Cortex of kidney (tissue), 1 donor: ENCODE data around the gene RNF217.

Experiments
- DNase-seq: peaks from one replicate; lab custom pipeline; 2025; lab: John Stamatoyannopoulos, UW

RNF217 gene

DNA sequence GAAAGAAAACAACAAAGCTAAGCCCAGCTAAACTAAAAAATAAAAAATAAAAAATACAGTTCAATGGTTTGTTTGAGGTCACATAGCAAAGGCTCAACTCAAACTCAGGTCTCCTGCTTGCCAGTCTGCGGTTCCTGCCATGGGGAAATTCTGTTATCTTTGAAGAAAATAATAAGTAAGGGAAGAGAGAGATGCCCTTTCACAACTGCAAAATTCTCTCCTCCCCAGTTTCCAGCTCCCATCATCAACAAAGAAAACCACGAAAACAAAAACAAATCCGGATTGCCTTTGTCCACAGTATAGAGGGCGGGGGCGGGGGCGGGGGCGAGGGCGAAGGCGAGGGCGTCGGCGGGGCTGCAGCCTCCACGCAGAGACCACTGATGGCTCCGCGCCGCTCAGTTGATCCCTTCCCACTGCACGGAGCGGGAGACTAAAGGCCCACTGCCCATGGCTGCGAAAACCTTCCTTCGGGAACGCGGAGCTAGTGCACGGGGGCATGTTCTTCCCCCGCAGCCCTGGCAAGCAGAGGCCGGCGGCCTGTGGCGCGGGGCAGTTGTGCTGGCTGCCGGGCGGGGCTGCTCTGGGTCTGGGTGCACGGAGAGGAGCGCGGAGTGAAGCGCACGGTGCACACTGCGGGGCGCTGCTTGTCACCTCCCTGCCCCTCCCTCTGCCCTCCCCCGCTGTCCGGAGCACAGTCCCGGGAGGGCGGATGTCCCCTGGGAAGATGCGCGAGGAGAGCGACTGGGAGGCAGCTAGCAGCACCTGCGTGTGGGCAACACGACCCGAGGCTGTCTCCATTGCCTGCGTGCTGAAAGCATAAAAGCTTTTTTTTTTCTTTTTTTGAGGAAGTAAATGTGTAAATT is 137.2 kb downstream of the RNF217 start:
- no peak for DNase-seq

- no peak for DNase-seq
Observed at GRCh38 chr6:125100074-125100652, 137.9 kb downstream of the RNF217 start.

DNA sequence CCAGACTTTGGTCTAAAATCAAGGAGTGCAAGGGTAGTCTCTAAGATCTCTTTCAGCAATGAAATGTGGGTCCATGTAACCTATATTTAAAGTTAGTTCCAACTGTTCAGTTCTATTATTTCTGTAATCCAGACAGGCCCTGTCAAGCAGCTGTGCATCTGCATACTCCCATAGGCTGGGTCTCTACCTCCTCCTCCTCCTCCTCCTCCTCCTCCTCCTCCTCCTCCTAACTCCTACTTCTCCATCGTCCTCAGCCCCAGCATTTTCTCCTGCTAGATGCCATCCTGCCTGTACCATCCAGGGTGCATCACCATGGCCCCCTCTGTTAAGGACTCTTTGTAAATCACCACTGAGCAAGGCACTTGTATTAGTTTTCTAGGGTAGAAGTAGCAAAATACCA is 138.9 kb downstream of the RNF217 start:
- no peak for DNase-seq

- no peak for DNase-seq
Observed at GRCh38 chr6:125101631-125102030, 139.4 kb downstream of the RNF217 start.

GRCh38 chr6:125102411-125102810 is 140.2 kb downstream of the RNF217 start:
- DNase-seq: no peak

GRCh38 chr6:125102891-125103290 is 140.7 kb downstream of the RNF217 start:
- no peak for DNase-seq

GRCh38 chr6:125104425-125104824 is 142.2 kb downstream of the RNF217 start:
- no peak for DNase-seq

GRCh38 chr6:125107048-125107447 is 144.8 kb downstream of the RNF217 start:
- DNase-seq: no peak

GRCh38 chr6:125107896-125108295 is 145.7 kb downstream of the RNF217 start:
- no peak for DNase-seq

GRCh38 chr6:125110056-125110455 is 147.8 kb downstream of the RNF217 start:
- DNase-seq: no peak

DNA sequence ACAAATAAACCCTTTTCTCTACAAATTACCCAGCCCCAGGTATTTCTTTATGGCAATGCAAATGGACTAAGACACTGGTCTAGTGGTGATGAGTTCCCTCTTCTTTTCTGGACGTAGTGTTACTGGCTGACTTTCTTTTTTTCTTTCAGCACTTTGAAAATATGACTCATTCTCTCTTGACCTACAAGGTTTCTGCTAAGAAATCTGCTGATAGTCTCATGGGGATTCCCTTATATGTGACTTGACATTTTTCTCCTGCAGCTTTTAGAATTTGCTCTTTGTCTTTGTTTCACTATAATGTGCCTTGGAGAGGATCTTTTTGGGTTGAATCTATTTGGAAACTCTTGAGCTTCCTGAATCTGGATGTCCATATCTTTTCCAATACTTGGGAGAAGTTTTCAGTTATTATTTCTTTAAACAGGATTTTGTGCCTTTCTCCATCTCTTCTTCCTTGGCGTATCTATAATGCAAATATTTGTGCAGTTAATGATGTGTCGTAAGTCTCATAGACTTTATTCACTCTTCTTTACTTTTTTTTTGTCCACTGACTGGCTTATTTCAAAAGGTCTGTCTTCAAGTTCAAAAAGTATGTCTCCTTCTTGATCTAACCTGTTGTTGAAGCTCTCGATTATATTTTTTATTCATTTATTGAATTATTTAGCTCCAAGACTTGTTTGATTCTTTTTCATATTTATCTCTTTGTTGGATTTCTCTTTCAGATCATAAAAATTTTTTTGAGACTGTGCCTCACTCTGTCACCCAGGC is 149.2 kb downstream of the RNF217 start:
- no peak for DNase-seq

DNA sequence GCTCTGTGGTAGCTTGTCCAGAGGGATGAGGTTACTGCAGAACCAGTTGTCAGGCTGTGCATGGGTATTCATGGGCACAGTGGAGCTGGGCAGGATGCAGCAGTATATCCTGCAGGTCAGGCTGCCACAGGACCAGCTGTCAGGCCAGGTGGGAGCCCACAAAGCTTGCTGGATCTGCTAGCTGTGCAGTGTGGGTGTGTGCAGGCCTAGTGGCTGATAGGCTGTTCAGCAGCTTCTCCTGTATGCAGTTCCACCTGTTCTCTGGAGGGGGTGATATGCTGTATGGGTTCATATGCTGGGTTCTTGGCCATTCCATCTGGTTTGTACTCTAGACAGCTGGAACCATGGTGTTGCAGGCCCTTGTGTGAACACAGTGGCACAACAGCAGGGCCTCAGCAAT is 150.7 kb downstream of the RNF217 start:
- DNase-seq: no peak

DNA sequence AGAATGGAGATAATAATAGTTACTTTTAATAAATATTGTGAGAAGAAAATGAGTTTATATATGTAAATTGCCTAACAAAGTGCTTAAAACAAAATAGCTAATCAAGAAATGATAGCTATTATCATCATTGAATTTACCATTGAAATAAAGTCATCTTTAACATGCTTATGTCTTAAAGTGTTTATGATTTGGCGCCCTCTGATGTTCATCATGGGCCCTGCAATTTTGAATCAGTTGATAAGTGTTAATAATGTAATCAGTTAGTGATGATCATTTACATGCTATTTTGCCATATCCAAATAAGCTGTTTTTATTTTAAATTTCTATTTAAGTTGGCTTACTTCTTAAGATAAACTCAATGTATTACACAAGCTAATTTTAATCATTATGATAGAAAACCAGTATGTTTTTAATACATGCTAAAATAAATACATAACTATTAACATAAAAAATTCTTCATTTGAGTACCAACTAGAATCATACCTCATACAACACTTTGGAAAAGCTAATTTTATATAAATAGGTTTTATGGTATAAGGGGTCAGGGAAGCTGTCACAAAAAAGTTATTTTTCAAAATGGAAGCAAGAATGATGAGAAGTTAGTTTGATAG is 152.1 kb downstream of the RNF217 start:
- no peak for DNase-seq

GRCh38 chr6:125116170-125116569 is 153.9 kb downstream of the RNF217 start:
- no peak for DNase-seq

- DNase-seq: no peak
Observed at GRCh38 chr6:125116710-125117109, 154.5 kb downstream of the RNF217 start.

DNA sequence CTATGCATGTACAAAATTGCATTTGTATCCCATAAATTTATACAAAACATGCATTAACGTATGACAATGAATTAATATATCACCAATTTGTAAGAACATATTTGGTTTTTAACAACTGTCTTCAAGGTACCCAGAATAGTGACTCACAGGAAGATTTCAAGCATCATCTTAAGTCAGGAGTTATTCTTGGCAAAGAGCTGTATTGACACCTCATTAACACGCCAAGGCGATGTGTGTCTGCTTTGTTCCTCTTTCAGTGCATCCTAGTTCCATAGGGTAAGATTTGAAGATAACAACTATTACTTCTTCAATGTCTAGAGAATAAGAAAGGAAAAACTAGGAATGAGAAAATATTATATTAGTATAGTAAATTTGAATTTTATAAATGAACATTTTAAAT is 155.6 kb downstream of the RNF217 start:
- DNase-seq: no peak

- DNase-seq: no peak
Observed at GRCh38 chr6:125120054-125120590, 157.9 kb downstream of the RNF217 start.

DNA sequence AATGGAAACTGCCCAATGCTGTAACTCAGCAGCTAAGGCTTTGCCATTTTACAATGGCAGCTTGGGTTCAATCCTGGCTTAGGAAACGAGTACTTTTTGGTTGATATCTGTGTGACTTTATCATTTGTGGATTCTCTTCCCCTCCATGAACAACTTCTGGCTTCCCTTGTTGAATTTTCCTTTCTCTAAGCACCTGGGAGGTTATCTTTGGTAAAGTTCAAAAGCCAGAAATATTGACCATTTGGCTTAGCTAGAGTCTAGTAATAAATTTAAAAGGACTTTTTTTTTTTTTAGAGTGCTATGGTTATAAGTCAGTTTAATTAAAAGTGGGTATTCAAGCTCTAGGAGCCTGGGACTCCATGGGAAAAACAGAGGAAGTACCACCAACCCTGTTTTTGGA is 159.7 kb downstream of the RNF217 start:
- no peak for DNase-seq

DNA sequence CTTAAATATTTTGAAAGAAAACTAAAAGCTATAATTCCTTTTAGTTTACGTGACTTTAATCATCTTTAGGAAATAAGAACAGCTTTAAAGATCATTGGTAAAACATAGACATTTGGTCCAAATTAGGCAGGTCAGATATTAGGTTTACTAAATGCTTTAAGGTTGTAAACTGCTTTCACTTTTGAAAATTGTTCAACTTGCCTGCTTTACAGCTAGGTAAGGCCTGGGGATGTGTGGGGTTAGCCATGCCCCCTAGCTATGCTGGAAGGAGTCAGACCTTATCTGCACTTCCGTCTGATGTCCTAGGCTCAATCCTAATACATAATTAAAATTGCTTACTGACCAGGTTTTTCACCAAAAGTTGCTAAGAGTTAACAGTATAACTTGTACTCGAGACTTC is 160.8 kb downstream of the RNF217 start:
- no peak for DNase-seq

DNA sequence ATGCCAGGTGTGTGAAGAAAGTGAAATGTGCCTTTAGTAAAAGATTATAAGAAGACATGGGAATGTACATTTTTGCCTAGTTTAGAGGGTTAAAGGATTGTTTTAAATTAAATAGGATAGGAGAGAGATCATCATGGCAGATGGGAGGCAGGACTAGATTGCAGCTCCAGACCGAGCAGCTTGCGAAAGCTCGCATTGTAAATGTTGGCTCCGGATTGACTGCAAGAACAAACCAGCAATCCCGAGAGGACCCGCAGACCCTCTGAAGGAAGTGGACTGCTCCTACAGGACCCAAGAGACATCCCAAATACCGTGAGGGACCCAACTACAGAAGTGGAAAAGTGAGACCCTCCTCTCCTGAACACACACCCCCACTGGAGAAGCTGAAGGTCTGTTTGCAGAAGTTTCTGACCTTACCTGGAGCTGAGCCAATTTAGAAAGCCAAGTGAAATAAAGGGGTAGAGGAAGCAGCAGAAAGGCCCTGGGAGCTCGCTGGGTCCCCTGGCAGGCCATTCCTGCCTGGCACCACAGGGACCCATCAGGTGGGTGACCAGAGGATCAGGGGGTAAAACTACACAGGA is 161.3 kb downstream of the RNF217 start:
- no peak for DNase-seq

GRCh38 chr6:125124049-125124669 is 161.9 kb downstream of the RNF217 start:
- DNase-seq: no peak
